Measurements from ENCODE around the gene TEX14. TPM values are rescaled to one million over a fixed set of nuclear protein-coding genes. Genes with fewer than 3 reads are reported as not detected.

Gene TEX14
- polyA plus RNA-seq, 2 donors = 0.02 to 0.05 TPM

GRCh38 chr17:58577696-58578095 lies 114.1 kb downstream of the TEX14 start:
- H3K27ac ChIP-seq (ENCODE audit: low read depth in 2 of 2, low read length in 1 of 2) = peak overlapping the region in 1 of 2 donors; percentile 4
- no peaks in the 10 kb centered on the region for H3K4me1 ChIP-seq (ENCODE audit: control insufficient read depth in 2 of 2, insufficient read depth in 2 of 2, low read length in 1 of 2)
- H3K9me3 ChIP-seq (ENCODE audit: control insufficient read depth in 2 of 2, insufficient read depth in 1 of 2, low read depth in 1 of 2, low read length in 1 of 2) = no peaks in the 10 kb centered on the region
- 11 to 16% methylated on average over 7 of the region's 7 CpGs for WGBS, 2 donors
- H3K4me3 ChIP-seq (ENCODE audit: low read depth in 1 of 2, low read length in 2 of 2) = no peak overlapping the region
- no peaks in the 10 kb centered on the region for H3K27me3 ChIP-seq (ENCODE audit: control insufficient read depth in 1 of 2, insufficient read depth in 2 of 2, low read length in 2 of 2)
- no peaks in the 10 kb centered on the region for H3K36me3 ChIP-seq (ENCODE audit: control insufficient read depth in 2 of 2, insufficient read depth in 2 of 2, low read length in 1 of 2)

- no peaks in the 10 kb centered on the region for H3K27me3 ChIP-seq (ENCODE audit: control insufficient read depth in 1 of 2, insufficient read depth in 2 of 2, low read length in 2 of 2)
- H3K9me3 ChIP-seq (ENCODE audit: control insufficient read depth in 2 of 2, insufficient read depth in 1 of 2, low read depth in 1 of 2, low read length in 1 of 2) = no peaks in the 10 kb centered on the region
- 30 to 35% methylated on average over 3 of the region's 3 CpGs for WGBS, 2 donors
- H3K4me1 ChIP-seq (ENCODE audit: control insufficient read depth in 2 of 2, insufficient read depth in 2 of 2, low read length in 1 of 2) = no peaks in the 10 kb centered on the region
- no peak overlapping the region for H3K4me3 ChIP-seq (ENCODE audit: low read depth in 1 of 2, low read length in 2 of 2)
- H3K36me3 ChIP-seq (ENCODE audit: control insufficient read depth in 2 of 2, insufficient read depth in 2 of 2, low read length in 1 of 2) = no peaks in the 10 kb centered on the region
- no peak overlapping the region for H3K27ac ChIP-seq (ENCODE audit: low read depth in 2 of 2, low read length in 1 of 2)
These were observed 115.0 kb downstream of the TEX14 start for GRCh38 chr17:58576679-58577367.

- WGBS, 2 donors = 16 to 19% methylated on average over 1 of the region's 1 CpG
- no peaks in the 10 kb centered on the region for H3K36me3 ChIP-seq (ENCODE audit: control insufficient read depth in 2 of 2, insufficient read depth in 2 of 2, low read length in 1 of 2)
- H3K9me3 ChIP-seq (ENCODE audit: control insufficient read depth in 2 of 2, insufficient read depth in 1 of 2, low read depth in 1 of 2, low read length in 1 of 2) = no peaks in the 10 kb centered on the region
- H3K4me1 ChIP-seq (ENCODE audit: control insufficient read depth in 2 of 2, insufficient read depth in 2 of 2, low read length in 1 of 2) = no peaks in the 10 kb centered on the region
- H3K4me3 ChIP-seq (ENCODE audit: low read depth in 1 of 2, low read length in 2 of 2) = no peak overlapping the region
- no peaks in the 10 kb centered on the region for H3K27me3 ChIP-seq (ENCODE audit: control insufficient read depth in 1 of 2, insufficient read depth in 2 of 2, low read length in 2 of 2)
- H3K27ac ChIP-seq (ENCODE audit: low read depth in 2 of 2, low read length in 1 of 2) = peak overlapping the region in 1 of 2 donors; percentile 12
These were observed 116.3 kb downstream of the TEX14 start for GRCh38 chr17:58575511-58575910.

GRCh38 chr17:58574025-58574424 lies 117.8 kb downstream of the TEX14 start:
- H3K27me3 ChIP-seq (ENCODE audit: control insufficient read depth in 1 of 2, insufficient read depth in 2 of 2, low read length in 2 of 2) = no peaks in the 10 kb centered on the region
- H3K9me3 ChIP-seq (ENCODE audit: control insufficient read depth in 2 of 2, insufficient read depth in 1 of 2, low read depth in 1 of 2, low read length in 1 of 2) = no peaks in the 10 kb centered on the region
- no peaks in the 10 kb centered on the region for H3K4me1 ChIP-seq (ENCODE audit: control insufficient read depth in 2 of 2, insufficient read depth in 2 of 2, low read length in 1 of 2)
- H3K27ac ChIP-seq (ENCODE audit: low read depth in 2 of 2, low read length in 1 of 2) = no peak overlapping the region
- H3K36me3 ChIP-seq (ENCODE audit: control insufficient read depth in 2 of 2, insufficient read depth in 2 of 2, low read length in 1 of 2) = no peaks in the 10 kb centered on the region
- H3K4me3 ChIP-seq (ENCODE audit: low read depth in 1 of 2, low read length in 2 of 2) = no peak overlapping the region
- 80 to 85% methylated on average over 4 of the region's 4 CpGs for WGBS, 2 donors

GRCh38 chr17:58572846-58573245 lies 119.0 kb downstream of the TEX14 start:
- no peaks in the 10 kb centered on the region for H3K9me3 ChIP-seq (ENCODE audit: control insufficient read depth in 2 of 2, insufficient read depth in 1 of 2, low read depth in 1 of 2, low read length in 1 of 2)
- H3K36me3 ChIP-seq (ENCODE audit: control insufficient read depth in 2 of 2, insufficient read depth in 2 of 2, low read length in 1 of 2) = no peaks in the 10 kb centered on the region
- no peaks in the 10 kb centered on the region for H3K4me1 ChIP-seq (ENCODE audit: control insufficient read depth in 2 of 2, insufficient read depth in 2 of 2, low read length in 1 of 2)
- H3K4me3 ChIP-seq (ENCODE audit: low read depth in 1 of 2, low read length in 2 of 2) = no peak overlapping the region
- no peak overlapping the region for H3K27ac ChIP-seq (ENCODE audit: low read depth in 2 of 2, low read length in 1 of 2)
- WGBS, 2 donors = 82 to 83% methylated on average over 3 of the region's 3 CpGs
- no peaks in the 10 kb centered on the region for H3K27me3 ChIP-seq (ENCODE audit: control insufficient read depth in 1 of 2, insufficient read depth in 2 of 2, low read length in 2 of 2)

GRCh38 chr17:58570758-58571157 lies 121.1 kb downstream of the TEX14 start:
- Histone ChIP-seq H3K9me3 (ENCODE audit: control insufficient read depth in 2 of 2, insufficient read depth in 1 of 2, low read depth in 1 of 2, low read length in 1 of 2) (no peaks in the 10 kb centered on the region), H3K4me1 (ENCODE audit: control insufficient read depth in 2 of 2, insufficient read depth in 2 of 2, low read length in 1 of 2) (no peaks in the 10 kb centered on the region), H3K27me3 (ENCODE audit: control insufficient read depth in 1 of 2, insufficient read depth in 2 of 2, low read length in 2 of 2) (no peaks in the 10 kb centered on the region), H3K4me3 (ENCODE audit: low read depth in 1 of 2, low read length in 2 of 2) (no peak overlapping the region), H3K36me3 (ENCODE audit: control insufficient read depth in 2 of 2, insufficient read depth in 2 of 2, low read length in 1 of 2) (no peaks in the 10 kb centered on the region), H3K27ac (ENCODE audit: low read depth in 2 of 2, low read length in 1 of 2) (no peak overlapping the region)
- 94 to 97% methylated on average over 4 of the region's 4 CpGs for WGBS, 2 donors

GRCh38 chr17:58569196-58569595 lies 122.6 kb downstream of the TEX14 start:
- H3K27me3 ChIP-seq (ENCODE audit: control insufficient read depth in 1 of 2, insufficient read depth in 2 of 2, low read length in 2 of 2) = no peaks in the 10 kb centered on the region
- no peaks in the 10 kb centered on the region for H3K36me3 ChIP-seq (ENCODE audit: control insufficient read depth in 2 of 2, insufficient read depth in 2 of 2, low read length in 1 of 2)
- 83 to 92% methylated on average over 1 of the region's 1 CpG for WGBS, 2 donors
- no peak overlapping the region for H3K4me3 ChIP-seq (ENCODE audit: low read depth in 1 of 2, low read length in 2 of 2)
- no peaks in the 10 kb centered on the region for H3K9me3 ChIP-seq (ENCODE audit: control insufficient read depth in 2 of 2, insufficient read depth in 1 of 2, low read depth in 1 of 2, low read length in 1 of 2)
- no peaks in the 10 kb centered on the region for H3K4me1 ChIP-seq (ENCODE audit: control insufficient read depth in 2 of 2, insufficient read depth in 2 of 2, low read length in 1 of 2)
- no peak overlapping the region for H3K27ac ChIP-seq (ENCODE audit: low read depth in 2 of 2, low read length in 1 of 2)

- Histone ChIP-seq H3K9me3 (ENCODE audit: control insufficient read depth in 2 of 2, insufficient read depth in 1 of 2, low read depth in 1 of 2, low read length in 1 of 2) (no peaks in the 10 kb centered on the region), H3K4me3 (ENCODE audit: low read depth in 1 of 2, low read length in 2 of 2) (no peak overlapping the region), H3K27ac (ENCODE audit: low read depth in 2 of 2, low read length in 1 of 2) (no peak overlapping the region), H3K27me3 (ENCODE audit: control insufficient read depth in 1 of 2, insufficient read depth in 2 of 2, low read length in 2 of 2) (no peaks in the 10 kb centered on the region), H3K36me3 (ENCODE audit: control insufficient read depth in 2 of 2, insufficient read depth in 2 of 2, low read length in 1 of 2) (no peaks in the 10 kb centered on the region), H3K4me1 (ENCODE audit: control insufficient read depth in 2 of 2, insufficient read depth in 2 of 2, low read length in 1 of 2) (no peaks in the 10 kb centered on the region)
- 95% methylated on average over 1 of the region's 1 CpG for WGBS, 2 donors
These were observed 123.6 kb downstream of the TEX14 start for GRCh38 chr17:58568044-58568799.

GRCh38 chr17:58565389-58566311 lies 126.2 kb downstream of the TEX14 start:
- Histone ChIP-seq H3K4me3 (ENCODE audit: low read depth in 1 of 2, low read length in 2 of 2) (no peak overlapping the region), H3K36me3 (ENCODE audit: control insufficient read depth in 2 of 2, insufficient read depth in 2 of 2, low read length in 1 of 2) (no peaks in the 10 kb centered on the region), H3K4me1 (ENCODE audit: control insufficient read depth in 2 of 2, insufficient read depth in 2 of 2, low read length in 1 of 2) (no peaks in the 10 kb centered on the region), H3K9me3 (ENCODE audit: control insufficient read depth in 2 of 2, insufficient read depth in 1 of 2, low read depth in 1 of 2, low read length in 1 of 2) (no peaks in the 10 kb centered on the region), H3K27me3 (ENCODE audit: control insufficient read depth in 1 of 2, insufficient read depth in 2 of 2, low read length in 2 of 2) (no peaks in the 10 kb centered on the region), H3K27ac (ENCODE audit: low read depth in 2 of 2, low read length in 1 of 2) (no peak overlapping the region)
- WGBS, 2 donors = 70 to 73% methylated on average over 8 of the region's 8 CpGs

All from esophagus (tissue), 2 donors.